GM12892 (cell line): ENCODE data around the gene NNMT.

Experiments
- POLR2A ChIP-seq: IDR thresholded peaks from 2 replicates; pipeline ENCODE4 v1.6.1; 2011; ENCODE audit warnings: low read depth, low read length, control low read depth
- TAF1 ChIP-seq: IDR thresholded peaks from 2 replicates; pipeline ENCODE4 v1.6.1; 2011; ENCODE audit warnings: low read depth, mild to moderate bottlenecking, control low read depth, low read length, borderline replicate concordance

GRCh38 chr11:114353443-114353842 lies 57.2 kb downstream of the NNMT start:
- TF ChIP-seq POLR2A: no peak
- no peak for TF ChIP-seq TAF1
